Bronchial epithelial cell (primary cell): ENCODE data around the gene F12. TPM values are rescaled to one million over a fixed set of nuclear protein-coding genes. Genes with fewer than 3 reads are reported as not detected.

Experiments
- DNase-seq: peaks from one replicate; pipeline ENCODE4 v3.0.0-alpha.2; 2010; ENCODE audit warnings: low read depth
- FAIRE-seq: peaks from 2 replicates; lab custom pipeline; 2011; peaks lifted over from hg19 to GRCh38; lab: Jason Lieb, UNC
- H3K27me3 ChIP-seq: 2 replicates; pipeline ENCODE4 v1.5.1; 2011; ENCODE audit warnings: low read length; ENCODE audit not compliant: control insufficient read depth, insufficient read depth
- H3K36me3 ChIP-seq: 2 replicates; pipeline ENCODE4 v1.5.1; 2011; ENCODE audit warnings: low read length; ENCODE audit not compliant: control insufficient read depth, insufficient read depth
- H3K4me3 ChIP-seq: 2 replicates; pipeline ENCODE4 v1.5.1; 2011; ENCODE audit warnings: mild to moderate bottlenecking, low read depth, low read length, control low read depth
- total RNA-seq: library from RNA; depleted of rRNA; stranded (reverse); fragments of >200 nt; gene quantifications from 2 replicates; pipeline ENCODE4 v1.2.1, GENCODE V29; 2014
- TF ChIP-seq, protein P1 (sequence below): IDR thresholded peaks from 2 replicates; pipeline ENCODE4 v1.5.1; 2011; ENCODE audit warnings: mild to moderate bottlenecking, moderate library complexity, low read length, control low read depth, inconsistent platforms; ENCODE audit not compliant: insufficient read depth, severe bottlenecking

Gene F12
- total RNA-seq, 1 donor from 2014 or later, result 7.9 TPM

DNA sequence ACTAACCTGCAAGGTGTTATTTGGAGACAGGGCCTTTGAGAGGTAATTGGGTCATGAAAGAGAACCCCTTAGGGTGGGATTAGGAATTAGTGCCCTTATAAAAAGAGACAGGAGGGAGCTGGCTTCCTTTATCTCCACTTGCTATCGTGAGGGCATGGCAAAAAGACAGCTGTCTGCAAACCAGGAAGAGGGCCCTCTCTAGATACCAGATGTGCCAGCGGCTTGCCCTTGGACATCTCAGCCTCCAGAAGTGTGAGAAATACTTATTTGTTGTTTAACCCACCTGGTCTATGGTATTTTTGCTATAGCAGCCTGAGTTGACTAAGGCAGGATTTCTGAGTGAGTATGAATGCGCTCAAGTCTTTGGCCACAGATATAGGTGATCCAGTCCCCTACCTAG is 52.6 kb downstream of the F12 start:
- no peak for FAIRE-seq
- no peaks in the 10 kb centered on the region for H3K36me3 ChIP-seq

GRCh38 chr5:177355868-177356168 is 53.5 kb downstream of the F12 start:
- no peak for DNase-seq
- TF ChIP-seq, protein P1, sequence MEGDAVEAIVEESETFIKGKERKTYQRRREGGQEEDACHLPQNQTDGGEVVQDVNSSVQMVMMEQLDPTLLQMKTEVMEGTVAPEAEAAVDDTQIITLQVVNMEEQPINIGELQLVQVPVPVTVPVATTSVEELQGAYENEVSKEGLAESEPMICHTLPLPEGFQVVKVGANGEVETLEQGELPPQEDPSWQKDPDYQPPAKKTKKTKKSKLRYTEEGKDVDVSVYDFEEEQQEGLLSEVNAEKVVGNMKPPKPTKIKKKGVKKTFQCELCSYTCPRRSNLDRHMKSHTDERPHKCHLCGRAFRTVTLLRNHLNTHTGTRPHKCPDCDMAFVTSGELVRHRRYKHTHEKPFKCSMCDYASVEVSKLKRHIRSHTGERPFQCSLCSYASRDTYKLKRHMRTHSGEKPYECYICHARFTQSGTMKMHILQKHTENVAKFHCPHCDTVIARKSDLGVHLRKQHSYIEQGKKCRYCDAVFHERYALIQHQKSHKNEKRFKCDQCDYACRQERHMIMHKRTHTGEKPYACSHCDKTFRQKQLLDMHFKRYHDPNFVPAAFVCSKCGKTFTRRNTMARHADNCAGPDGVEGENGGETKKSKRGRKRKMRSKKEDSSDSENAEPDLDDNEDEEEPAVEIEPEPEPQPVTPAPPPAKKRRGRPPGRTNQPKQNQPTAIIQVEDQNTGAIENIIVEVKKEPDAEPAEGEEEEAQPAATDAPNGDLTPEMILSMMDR, result no peak
- Histone ChIP-seq H3K36me3 (no peaks in the 10 kb centered on the region), H3K4me3 (no peak overlapping the region), H3K27me3 (no peaks in the 10 kb centered on the region)
- no peak for FAIRE-seq

More for the DNA sequence above, 52.6 kb downstream of the F12 start:
- TF ChIP-seq, protein P1, result no peak
- Histone ChIP-seq H3K4me3 (no peak overlapping the region), H3K27me3 (no peaks in the 10 kb centered on the region)
- no peak for DNase-seq

- no peaks in the 10 kb centered on the region for H3K27me3 ChIP-seq
- no peak overlapping the region for H3K4me3 ChIP-seq
- FAIRE-seq (no peak), DNase-seq (no peak)
- TF ChIP-seq, protein P1, result no peak
- no peaks in the 10 kb centered on the region for H3K36me3 ChIP-seq
Observed at GRCh38 chr5:177355162-177355867, 54.0 kb downstream of the F12 start.

DNA sequence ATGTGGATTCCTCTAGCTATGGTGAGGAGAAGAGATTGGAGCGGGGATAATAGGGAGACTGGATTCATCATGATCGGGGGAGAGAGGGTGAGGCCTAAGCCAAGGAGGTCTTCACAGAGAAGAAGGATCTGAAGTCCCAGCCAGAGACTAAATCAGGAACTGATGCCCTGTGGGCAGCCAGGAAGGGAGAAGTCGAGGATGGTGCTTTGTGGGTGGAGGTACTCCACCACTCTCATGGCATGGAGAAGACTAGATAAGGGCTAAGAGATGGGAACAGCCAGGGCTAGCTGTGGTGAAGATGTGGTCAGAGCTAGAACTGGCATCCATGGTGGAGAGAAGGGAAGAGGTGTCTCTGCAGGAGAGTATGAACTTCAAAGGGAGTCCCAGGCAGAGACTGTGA is 54.7 kb downstream of the F12 start:
- TF ChIP-seq, protein P1, result no peak
- no peak overlapping the region for H3K4me3 ChIP-seq
- no peaks in the 10 kb centered on the region for H3K27me3 ChIP-seq
- FAIRE-seq (no peak), DNase-seq (no peak)
- no peaks in the 10 kb centered on the region for H3K36me3 ChIP-seq

GRCh38 chr5:177354256-177354655 is 55.1 kb downstream of the F12 start:
- Histone ChIP-seq H3K4me3 (no peak overlapping the region), H3K36me3 (no peaks in the 10 kb centered on the region), H3K27me3 (no peaks in the 10 kb centered on the region)
- FAIRE-seq (no peak), DNase-seq (no peak)
- TF ChIP-seq, protein P1, result no peak

GRCh38 chr5:177353093-177353492 is 56.3 kb downstream of the F12 start:
- DNase-seq (no peak), FAIRE-seq (no peak)
- no peaks in the 10 kb centered on the region for H3K27me3 ChIP-seq
- TF ChIP-seq, protein P1, result no peak
- H3K36me3 ChIP-seq, result peaks cover 1% of the 10 kb centered on the region
- H3K4me3 ChIP-seq, result no peak overlapping the region
